ENCODE results near the gene MRPL53. TPM values are rescaled to one million over a fixed set of nuclear protein-coding genes. Genes with fewer than 3 reads are reported as not detected.

MRPL53 gene
- total and polyA plus RNA-seq, 2 donors from 2014 or later: 85.1 to 157 TPM

- intact Hi-C loops (cut with DNase I): no loop called here
- H3K9me3 ChIP-seq (ENCODE audit: control insufficient read depth in 2 of 3, insufficient read depth in 1 of 3, low read length in 3 of 3): no peaks in the 10 kb centered on the region
- peaks cover 0 to 5% (median under 1%) of the 10 kb centered on the region in 3 donors for H3K4me1 ChIP-seq (ENCODE audit: control insufficient read depth in 2 of 3, insufficient read depth in 2 of 3, low read depth in 1 of 3, low read length in 3 of 3)
- no peak overlapping the region for H3K4me3 ChIP-seq (ENCODE audit: low read length in 3 of 3)
- H3K9ac ChIP-seq (ENCODE audit: low read length in 3 of 3): no peak overlapping the region
- H3K36me3 ChIP-seq (ENCODE audit: control insufficient read depth in 2 of 3, insufficient read depth in 3 of 3, low read length in 3 of 3): peaks cover 4 to 54% (median 21%) of the 10 kb centered on the region in 3 donors
- TF ChIP-seq CTCF (IDR thresholded peaks at IDR 0.05; ENCODE audit: borderline replicate concordance, extremely low read depth, insufficient read depth): no peak
- DNase-seq (no peak), FAIRE-seq (no peak)
- no peak overlapping the region for H3K27ac ChIP-seq (ENCODE audit: low read depth in 2 of 2, low read length in 2 of 2)
- H3K27me3 ChIP-seq (ENCODE audit: control insufficient read depth, insufficient read depth, low read length): no peaks in the 10 kb centered on the region
These were observed 46.2 kb downstream of the MRPL53 start for GRCh38 chr2:74426181-74426758.

GRCh38 chr2:74425523-74425922, 47.0 kb downstream of the MRPL53 start:
- no peak for DNase-seq
- Histone ChIP-seq H3K9ac (ENCODE audit: low read length in 3 of 3) (no peak overlapping the region), H3K36me3 (ENCODE audit: control insufficient read depth in 2 of 3, insufficient read depth in 3 of 3, low read length in 3 of 3) (peaks cover 4 to 52% (median 19%) of the 10 kb centered on the region in 3 donors), H3K4me3 (ENCODE audit: low read length in 3 of 3) (no peak overlapping the region), H3K4me1 (ENCODE audit: control insufficient read depth in 2 of 3, insufficient read depth in 2 of 3, low read depth in 1 of 3, low read length in 3 of 3) (peaks cover 0 to 5% (median 0%) of the 10 kb centered on the region in 3 donors), H3K27me3 (ENCODE audit: control insufficient read depth, insufficient read depth, low read length) (no peaks in the 10 kb centered on the region), H3K27ac (ENCODE audit: low read depth in 2 of 2, low read length in 2 of 2) (no peak overlapping the region), H3K9me3 (ENCODE audit: control insufficient read depth in 2 of 3, insufficient read depth in 1 of 3, low read length in 3 of 3) (no peaks in the 10 kb centered on the region)
- no peak for TF ChIP-seq CTCF (IDR thresholded peaks at IDR 0.05; ENCODE audit: borderline replicate concordance, extremely low read depth, insufficient read depth)
- intact Hi-C loops (cut with DNase I): no loop called here
- no peak for FAIRE-seq

GRCh38 chr2:74424995-74425406, 47.5 kb downstream of the MRPL53 start:
- no peak for TF ChIP-seq CTCF (IDR thresholded peaks at IDR 0.05; ENCODE audit: borderline replicate concordance, extremely low read depth, insufficient read depth)
- Histone ChIP-seq H3K9ac (ENCODE audit: low read length in 3 of 3) (no peak overlapping the region), H3K4me3 (ENCODE audit: low read length in 3 of 3) (no peak overlapping the region), H3K27me3 (ENCODE audit: control insufficient read depth, insufficient read depth, low read length) (no peaks in the 10 kb centered on the region), H3K9me3 (ENCODE audit: control insufficient read depth in 2 of 3, insufficient read depth in 1 of 3, low read length in 3 of 3) (no peaks in the 10 kb centered on the region), H3K4me1 (ENCODE audit: control insufficient read depth in 2 of 3, insufficient read depth in 2 of 3, low read depth in 1 of 3, low read length in 3 of 3) (peaks cover 0 to 5% (median 0%) of the 10 kb centered on the region in 3 donors), H3K36me3 (ENCODE audit: control insufficient read depth in 2 of 3, insufficient read depth in 3 of 3, low read length in 3 of 3) (peaks cover 3 to 47% (median 19%) of the 10 kb centered on the region in 3 donors), H3K27ac (ENCODE audit: low read depth in 2 of 2, low read length in 2 of 2) (no peak overlapping the region)
- intact Hi-C loops (cut with DNase I): no loop called here
- DNase-seq: no peak
- no peak for FAIRE-seq

Measured in kidney (tissue), 14 donors.